Keratinocyte (primary cell): ENCODE measurements around the gene CPLANE2. TPM values are rescaled to one million over a fixed set of nuclear protein-coding genes. Genes with fewer than 3 reads are reported as not detected.

Source experiments
- DNase-seq: peaks from one replicate; pipeline ENCODE4 v3.0.0-alpha.2; 2011; ENCODE audit warnings: low read depth, missing footprints, low spot score
- FAIRE-seq: peaks from 2 replicates; lab custom pipeline; 2011; peaks lifted over from hg19 to GRCh38; lab: Jason Lieb, UNC
- H2AFZ ChIP-seq: 2 replicates; pipeline ENCODE4 v1.6.0; 2012; ENCODE audit warnings: low read length, control low read depth, inconsistent platforms; ENCODE audit not compliant: control insufficient read depth
- H3K27ac ChIP-seq: 2 replicates; pipeline ENCODE4 v1.5.1; 2011; ENCODE audit warnings: low read length; ENCODE audit not compliant: control insufficient read depth, insufficient read depth
- H3K27me3 ChIP-seq: 3 replicates; pipeline ENCODE4 v1.6.0; 2011; ENCODE audit warnings: low read length; ENCODE audit not compliant: control insufficient read depth, insufficient read depth; ENCODE audit errors: extremely low read depth
- H3K36me3 ChIP-seq, 2 experiments: 2 replicates in 1 of 2; 3 replicates in 1 of 2; pipeline ENCODE4 v1.5.1; 2011; ENCODE audit warnings: low read length in 2 of 2, mild to moderate bottlenecking in 1 of 2; ENCODE audit not compliant: control insufficient read depth in 2 of 2, insufficient read depth in 2 of 2; ENCODE audit errors: extremely low read depth in 1 of 2
- H3K4me1 ChIP-seq: 3 replicates; pipeline ENCODE4 v1.5.1; 2011; ENCODE audit warnings: low read length; ENCODE audit not compliant: control insufficient read depth, insufficient read depth; ENCODE audit errors: extremely low read depth
- H3K4me2 ChIP-seq: 3 replicates; pipeline ENCODE4 v1.6.0; 2011; ENCODE audit warnings: low read depth, low read length; ENCODE audit not compliant: control insufficient read depth, insufficient read depth; ENCODE audit errors: extremely low read depth
- H3K4me3 ChIP-seq, 3 experiments: fragments of 200-600 bp in 1 of 3; sonication (generic) in 1 of 3; 2 replicates in 2 of 3; 3 replicates in 1 of 3; pipeline ENCODE4 v1.5.1; 2011 to 2016; ENCODE audit warnings: low read length in 3 of 3, mild to moderate bottlenecking in 3 of 3, control low read depth in 2 of 3, inconsistent platforms in 1 of 3, low read depth in 1 of 3, mixed read lengths in 1 of 3, mixed run types in 1 of 3, moderate library complexity in 1 of 3; ENCODE audit not compliant: control insufficient read depth in 2 of 3, insufficient read depth in 2 of 3; ENCODE audit errors: extremely low read depth in 1 of 3
- H3K79me2 ChIP-seq: 2 replicates; pipeline ENCODE4 v1.6.0; 2012; ENCODE audit warnings: low read length; ENCODE audit not compliant: control insufficient read depth, insufficient read depth
- H3K9ac ChIP-seq: 3 replicates; pipeline ENCODE4 v1.6.0; 2011; ENCODE audit warnings: low read length; ENCODE audit not compliant: control insufficient read depth, insufficient read depth; ENCODE audit errors: extremely low read depth
- H3K9me1 ChIP-seq: 3 replicates; pipeline ENCODE4 v1.6.0; 2011; ENCODE audit warnings: low read length; ENCODE audit not compliant: control insufficient read depth, insufficient read depth; ENCODE audit errors: extremely low read depth
- H3K9me3 ChIP-seq: 2 replicates; pipeline ENCODE4 v1.5.1; 2012; ENCODE audit warnings: low read depth, low read length; ENCODE audit not compliant: control insufficient read depth
- H4K20me1 ChIP-seq: 3 replicates; pipeline ENCODE4 v1.6.0; 2011; ENCODE audit warnings: low read length; ENCODE audit not compliant: control insufficient read depth, insufficient read depth; ENCODE audit errors: extremely low read depth
- CTCF ChIP-seq, 3 experiments: IDR thresholded peaks in 1 of 3; conservative IDR thresholded peaks in 1 of 3; optimal IDR thresholded peaks in 1 of 3; 2 replicates in 2 of 3; 3 replicates in 1 of 3; pipeline versions ENCODE3 to v1.5.1; 2011; ENCODE audit warnings: low read length in 3 of 3, mild to moderate bottlenecking in 3 of 3, moderate library complexity in 2 of 3, control low read depth in 1 of 3, inconsistent platforms in 1 of 3; ENCODE audit not compliant: insufficient read depth in 2 of 3; ENCODE audit errors: extremely low read depth in 1 of 3
- EZH2 ChIP-seq: IDR thresholded peaks from one replicate; pipeline ENCODE4 v1.6.1; 2012; ENCODE audit warnings: inconsistent platforms, mild to moderate bottlenecking, low read length, moderate library complexity
- dilution Hi-C: fragments of 300-500 bp; cut with MboI; formaldehyde crosslinking; loops from one replicate; pipeline ENCODE4 v1.7.0; 2020; ENCODE audit warnings: low sequenced_read_pairs; ENCODE audit not compliant: extremely low pct_ligation_motif_present
- polyA plus RNA-seq, 5 experiments: library from polyadenylated mRNA; depleted of rRNA in 3 of 5; stranded (reverse) in 3 of 5; stranded (forward) in 1 of 5; unstranded in 1 of 5; fragments of >200 nt; gene quantifications; 1 replicate in 1 of 5; 2 replicates in 3 of 5; 3 replicates in 1 of 5; pipeline versions ENCODE4 v1.2.1 to v1.2.3, GENCODE V29; 2011 to 2012; ENCODE audit warnings: missing spikeins in 2 of 5, low read depth in 1 of 5, low replicate concordance in 1 of 5

CPLANE2 gene
- polyA plus RNA-seq, 1 donor (not counting 4 experiments of a cell fraction or from before 2014, with no cell fraction given) = 2.5 TPM

DNA sequence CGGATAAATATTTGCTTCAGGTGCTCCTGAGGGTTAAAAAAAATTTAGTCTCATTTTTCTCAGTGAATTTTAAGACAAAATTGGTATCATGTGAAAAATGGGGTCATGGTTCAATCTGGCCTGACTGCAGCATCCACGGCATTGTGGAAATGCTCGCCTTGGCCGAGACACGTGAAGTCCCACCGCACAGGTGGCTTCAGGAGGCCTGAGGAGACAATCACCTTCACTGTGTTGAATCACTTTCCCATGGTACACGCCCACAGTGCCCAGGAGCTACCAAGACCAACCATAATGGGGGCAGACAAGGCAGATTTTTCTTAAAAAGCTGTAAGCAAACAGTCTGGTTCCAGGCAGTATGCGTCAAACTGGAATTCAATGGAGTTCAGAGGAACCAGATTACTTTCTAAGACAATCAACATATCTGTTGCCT lies 11.0 kb upstream of the CPLANE2 start:
- H3K4me2 ChIP-seq = peak overlapping the region; percentile 49
- no peaks in the 10 kb centered on the region for H3K9me3 ChIP-seq
- H2AFZ ChIP-seq = no peak overlapping the region
- no peaks in the 10 kb centered on the region for H3K27me3 ChIP-seq
- peaks cover 3% of the 10 kb centered on the region for H3K9me1 ChIP-seq
- H4K20me1 ChIP-seq = no peaks in the 10 kb centered on the region
- FAIRE-seq (no peak), DNase-seq (no peak)
- H3K9ac ChIP-seq = no peak overlapping the region
- peak overlapping the region; percentile 80 for H3K27ac ChIP-seq
- TF ChIP-seq EZH2 = no peak
- no peak for TF ChIP-seq CTCF (optimal IDR thresholded peaks at IDR 0.05 in 1 of 3, IDR thresholded peaks at IDR 0.05 in 1 of 3, conservative IDR thresholded peaks at IDR 0.05 in 1 of 3; ENCODE audit: extremely low read depth in 1 of 3, insufficient read depth in 2 of 3, low read length in 3 of 3)
- H3K79me2 ChIP-seq = no peaks in the 10 kb centered on the region
- peaks cover 14 to 15% of the 10 kb centered on the region in 2 experiments for H3K36me3 ChIP-seq
- no peak overlapping the region for H3K4me3 ChIP-seq
- dilution Hi-C loops = no loop called here
- peaks cover 19% of the 10 kb centered on the region for H3K4me1 ChIP-seq

GRCh38 chr1:16247441-16247840 lies 10.5 kb upstream of the CPLANE2 start:
- Histone ChIP-seq H3K4me3 (no peak overlapping the region), H3K9me3 (no peaks in the 10 kb centered on the region), H3K27me3 (no peaks in the 10 kb centered on the region), H2AFZ (no peak overlapping the region), H3K4me1 (peaks cover 19% of the 10 kb centered on the region), H3K79me2 (no peaks in the 10 kb centered on the region), H3K36me3 (peaks cover 14 to 15% of the 10 kb centered on the region in 2 experiments), H3K4me2 (no peak overlapping the region), H3K9me1 (peaks cover 3% of the 10 kb centered on the region), H3K9ac (no peak overlapping the region), H3K27ac (no peak overlapping the region), H4K20me1 (no peaks in the 10 kb centered on the region)
- DNase-seq (no peak), FAIRE-seq (no peak)
- dilution Hi-C loops = no loop called here
- TF ChIP-seq EZH2 (no peak), CTCF (optimal IDR thresholded peaks at IDR 0.05 in 1 of 3, IDR thresholded peaks at IDR 0.05 in 1 of 3, conservative IDR thresholded peaks at IDR 0.05 in 1 of 3; ENCODE audit: extremely low read depth in 1 of 3, insufficient read depth in 2 of 3, low read length in 3 of 3) (no peak)
